CD8-positive, alpha-beta memory T cell (primary cell): ENCODE measurements around the gene STK32B. TPM values are rescaled to one million over a fixed set of nuclear protein-coding genes. Genes with fewer than 3 reads are reported as not detected.

ENCODE experiments used
- CTCF ChIA-PET: fragments of 350-600 bp; sonication (Branson Sonifier 250); formaldehyde crosslinking; loops from one replicate; lab custom pipeline; 2021; ENCODE audit warnings: antibody characterized with exemption; lab: Charles Lee
- POLR2A ChIA-PET: fragments of 350-600 bp; sonication (Branson Sonifier 250); formaldehyde crosslinking; loops from one replicate; lab custom pipeline; 2021; ENCODE audit warnings: antibody characterized with exemption; lab: Charles Lee
- DNase-seq, 5 donors: peaks; one replicate each; pipeline versions ENCODE4 v3.0.0 to v3.0.0-alpha.2; 2020 to 2022; ENCODE audit warnings: mixed read lengths in 1 of 5
- H3K27ac ChIP-seq: one replicate; pipeline ENCODE4 v1.7.0; 2013; ENCODE audit warnings: low read depth, mild to moderate bottlenecking, low read length, moderate library complexity
- H3K27me3 ChIP-seq: 2 replicates; pipeline ENCODE4 v1.7.0; 2013; ENCODE audit warnings: low read length, mild to moderate bottlenecking; ENCODE audit not compliant: insufficient read depth, poor library complexity, severe bottlenecking
- H3K36me3 ChIP-seq: 2 replicates; pipeline ENCODE4 v1.7.0; 2013; ENCODE audit warnings: mild to moderate bottlenecking, low read length, moderate library complexity; ENCODE audit not compliant: insufficient read depth
- H3K4me1 ChIP-seq: 2 replicates; pipeline ENCODE4 v1.7.0; 2013; ENCODE audit warnings: mild to moderate bottlenecking, low read length, moderate library complexity; ENCODE audit not compliant: insufficient read depth
- H3K4me3 ChIP-seq: 2 replicates; pipeline ENCODE4 v1.7.0; 2013; ENCODE audit warnings: mild to moderate bottlenecking, low read length
- H3K9me3 ChIP-seq: 2 replicates; pipeline ENCODE4 v1.7.0; 2013; ENCODE audit warnings: mild to moderate bottlenecking, low read length
- H3K27ac Mint-ChIP-seq, 8 donors: one replicate each; pipeline ENCODE4 v1.8.0; 2020 to 2021; ENCODE audit warnings: mixed read lengths in 8 of 8, mild to moderate bottlenecking in 6 of 8, inconsistent platforms in 3 of 8, moderate library complexity in 3 of 8
- H3K27me3 Mint-ChIP-seq, 2 donors: one replicate each; pipeline ENCODE4 v1.8.0; 2020 to 2021; ENCODE audit warnings: mixed read lengths in 2 of 2, mild to moderate bottlenecking in 1 of 2, moderate library complexity in 1 of 2
- H3K36me3 Mint-ChIP-seq, 3 donors: one replicate each; pipeline ENCODE4 v1.8.0; 2020 to 2021; ENCODE audit warnings: mixed read lengths in 3 of 3, inconsistent platforms in 1 of 3, mild to moderate bottlenecking in 1 of 3
- H3K4me1 Mint-ChIP-seq, 3 donors: one replicate each; pipeline ENCODE4 v1.8.0; 2020 to 2021; ENCODE audit warnings: mixed read lengths in 3 of 3, inconsistent platforms in 1 of 3, mild to moderate bottlenecking in 1 of 3
- H3K4me3 Mint-ChIP-seq, 7 donors: one replicate each; pipeline ENCODE4 v1.8.0; 2020 to 2021; ENCODE audit warnings: mixed read lengths in 7 of 7, mild to moderate bottlenecking in 6 of 7, moderate library complexity in 4 of 7, inconsistent platforms in 2 of 7
- H3K9me3 Mint-ChIP-seq, 5 donors: one replicate each; pipeline ENCODE4 v1.8.0; 2020 to 2022; ENCODE audit warnings: mixed read lengths in 5 of 5, mild to moderate bottlenecking in 3 of 5, moderate library complexity in 2 of 5, inconsistent platforms in 1 of 5
- polyA plus RNA-seq: library from polyadenylated mRNA; unstranded; fragments of 300-500 nt; fragmentation: Illumina TruSeq; gene quantifications from one replicate; pipeline ENCODE4 v1.2.3, GENCODE V29; 2021
- total RNA-seq, 2 experiments: library from RNA; stranded (reverse); gene quantifications; one replicate each; pipeline ENCODE4 v1.2.3, GENCODE V29; 2021

Gene STK32B
- total and polyA plus RNA-seq, 3 experiments from 2014 or later, result not detected

DNA sequence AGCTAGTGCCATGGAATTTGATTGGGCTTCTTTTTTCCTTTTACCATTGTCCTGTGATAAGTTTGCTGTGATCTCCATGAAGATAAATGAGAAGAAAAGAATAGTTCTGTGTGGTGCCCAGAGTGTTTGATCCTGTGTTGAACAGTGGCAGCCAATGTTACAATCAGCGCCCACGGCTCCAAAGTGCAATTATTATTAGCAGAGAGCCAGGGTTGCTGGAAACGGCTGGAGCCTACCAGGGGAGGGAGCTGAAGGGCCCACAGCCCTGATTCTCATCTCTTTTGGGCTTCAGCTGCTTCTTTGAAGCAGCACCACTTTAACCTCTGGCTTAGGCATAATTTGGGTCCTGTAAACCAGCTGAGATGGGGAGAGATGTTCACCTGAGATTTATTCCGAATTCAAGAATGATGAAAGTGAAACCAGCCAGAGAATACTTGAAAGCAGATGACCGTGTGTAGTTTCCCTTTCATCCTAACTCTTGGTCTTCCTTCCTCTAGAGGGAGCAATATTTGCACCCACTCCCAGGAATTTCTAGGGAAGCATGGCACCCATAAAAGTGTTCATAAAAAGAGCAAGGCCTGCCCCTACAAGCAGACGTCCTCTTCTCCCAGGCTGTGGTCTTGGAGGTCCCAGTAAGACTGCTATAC, 358.8 kb downstream of the STK32B start:
- no peaks in the 10 kb centered on the region for H3K36me3 ChIP-seq
- Mint-ChIP-seq H3K4me1 (no peaks in the 10 kb centered on the region), H3K4me3 (no peak overlapping the region), H3K27me3 (no peaks in the 10 kb centered on the region), H3K9me3 (peaks cover 4 to 21% (median 9%) of the 10 kb centered on the region in 5 donors), H3K27ac (no peak overlapping the region), H3K36me3 (peaks cover 0 to 6% (median 0%) of the 10 kb centered on the region in 3 donors)
- no peak for DNase-seq
- ChIA-PET POLR2A (no interaction called here), CTCF (interaction anchor here (1.0 kb wide), 1 partner anchor 10 kb away, joined by 3 read pairs; no protein-coding TSS in a partner anchor)
- no peaks in the 10 kb centered on the region for H3K9me3 ChIP-seq
- no peaks in the 10 kb centered on the region for H3K4me1 ChIP-seq
- H3K4me3 ChIP-seq, result no peak overlapping the region
- no peaks in the 10 kb centered on the region for H3K27me3 ChIP-seq
- no peak overlapping the region for H3K27ac ChIP-seq

DNA sequence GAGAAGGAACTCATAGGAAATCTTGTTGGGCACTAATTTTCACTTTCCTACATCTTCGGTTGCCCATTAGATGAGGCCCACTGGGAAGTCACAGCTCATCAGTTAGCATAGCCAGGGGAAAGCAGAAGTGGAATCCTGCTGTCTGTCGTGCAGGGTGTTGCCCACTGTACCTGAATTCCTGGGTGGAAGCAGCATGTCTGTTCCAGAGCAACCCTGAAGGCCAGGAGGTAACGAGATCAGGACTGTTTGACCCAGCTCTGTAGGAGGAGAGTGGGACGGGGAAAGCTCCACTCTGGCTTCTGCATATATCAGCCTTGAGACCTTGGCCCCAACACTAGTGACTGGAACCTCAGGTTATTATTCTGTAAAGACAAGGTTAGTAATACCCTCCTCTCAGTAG, 361.0 kb downstream of the STK32B start:
- no peak for DNase-seq
- Mint-ChIP-seq H3K4me3 (no peak overlapping the region), H3K4me1 (no peaks in the 10 kb centered on the region), H3K9me3 (peaks cover 2 to 6% (median 5%) of the 10 kb centered on the region in 5 donors), H3K27me3 (no peaks in the 10 kb centered on the region), H3K36me3 (peaks cover 0 to 1% (median 0%) of the 10 kb centered on the region in 3 donors), H3K27ac (no peak overlapping the region)
- Histone ChIP-seq H3K27ac (no peak overlapping the region), H3K9me3 (no peaks in the 10 kb centered on the region), H3K27me3 (no peaks in the 10 kb centered on the region), H3K4me1 (no peaks in the 10 kb centered on the region), H3K4me3 (no peak overlapping the region), H3K36me3 (no peaks in the 10 kb centered on the region)
- POLR2A ChIA-PET, result no interaction called here
- CTCF ChIA-PET, result no interaction called here

DNA sequence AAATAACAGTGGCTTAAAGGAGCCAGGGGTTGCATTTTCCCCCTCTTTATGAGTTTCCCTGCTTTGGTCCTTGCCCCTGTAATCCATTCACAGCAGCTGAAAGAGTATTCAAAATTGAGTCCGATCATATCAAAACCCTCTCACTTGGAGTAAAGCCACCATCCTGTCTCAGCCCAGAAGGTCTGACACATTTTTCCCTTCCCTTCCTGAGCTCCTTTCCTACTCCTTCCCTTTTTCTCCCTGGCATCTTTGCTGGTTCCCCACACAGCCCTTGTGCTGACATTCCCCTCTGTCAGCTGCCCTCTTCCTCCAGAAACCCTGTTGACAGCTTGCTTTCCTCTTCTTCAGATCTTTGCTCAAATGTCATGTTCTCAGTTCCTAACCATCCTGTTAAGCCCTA, 361.5 kb downstream of the STK32B start:
- no peaks in the 10 kb centered on the region for H3K36me3 Mint-ChIP-seq
- no peak overlapping the region for H3K27ac Mint-ChIP-seq
- Histone ChIP-seq H3K4me3 (no peak overlapping the region), H3K9me3 (no peaks in the 10 kb centered on the region), H3K4me1 (no peaks in the 10 kb centered on the region), H3K27me3 (no peaks in the 10 kb centered on the region), H3K27ac (no peak overlapping the region), H3K36me3 (no peaks in the 10 kb centered on the region)
- POLR2A ChIA-PET, result no interaction called here
- no peak overlapping the region for H3K4me3 Mint-ChIP-seq
- H3K4me1 Mint-ChIP-seq, result no peaks in the 10 kb centered on the region
- H3K9me3 Mint-ChIP-seq, result peaks cover 0 to 9% (median 3%) of the 10 kb centered on the region in 5 donors
- CTCF ChIA-PET, result no interaction called here
- no peak for DNase-seq
- no peaks in the 10 kb centered on the region for H3K27me3 Mint-ChIP-seq

DNA sequence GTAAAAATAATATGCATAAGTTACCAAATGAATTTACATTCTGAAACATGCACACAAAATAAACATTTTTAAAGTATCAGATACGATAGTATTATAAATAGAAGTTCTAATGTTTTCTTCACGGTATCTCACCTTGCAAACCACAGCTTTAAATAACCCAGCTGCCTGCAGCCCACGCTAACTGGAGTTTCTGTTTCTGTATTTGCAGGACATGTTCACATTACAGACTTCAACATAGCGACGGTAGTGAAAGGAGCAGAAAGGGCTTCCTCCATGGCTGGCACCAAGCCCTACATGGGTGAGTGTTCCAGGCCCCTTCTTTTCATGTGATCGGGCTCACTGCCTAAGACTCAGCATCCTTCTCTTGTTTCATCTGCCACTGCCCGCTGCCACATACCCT, 365.4 kb downstream of the STK32B start:
- POLR2A ChIA-PET, result no interaction called here
- Mint-ChIP-seq H3K36me3 (no peaks in the 10 kb centered on the region), H3K4me1 (no peaks in the 10 kb centered on the region)

DNA sequence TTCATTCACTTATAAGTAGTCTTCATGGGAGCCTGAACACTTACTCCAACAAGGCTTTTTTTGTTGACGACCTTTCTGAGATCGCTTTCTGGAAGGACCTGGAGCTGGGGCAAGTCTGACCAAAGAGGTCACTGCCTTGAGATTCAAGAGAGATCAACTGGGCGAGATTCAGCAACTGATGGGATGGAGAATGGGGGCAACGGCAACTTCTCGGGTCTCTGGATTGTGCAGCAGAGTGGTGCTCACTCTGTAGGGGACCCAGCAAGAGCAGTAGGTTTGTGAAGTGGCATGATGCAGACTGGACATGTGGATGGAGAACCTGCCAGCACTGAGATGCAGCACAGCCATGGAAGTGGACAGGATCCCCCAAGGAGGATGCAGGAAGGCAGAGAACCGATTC, 369.0 kb downstream of the STK32B start:
- Mint-ChIP-seq H3K36me3 (no peaks in the 10 kb centered on the region), H3K27me3 (peaks cover 2 to 7% of the 10 kb centered on the region in 2 donors), H3K9me3 (peaks cover 0 to 9% (median 7%) of the 10 kb centered on the region in 5 donors)

More for the DNA sequence above, 365.4 kb downstream of the STK32B start:
- no peaks in the 10 kb centered on the region for H3K27me3 ChIP-seq
- H3K4me1 ChIP-seq, result no peaks in the 10 kb centered on the region
- Mint-ChIP-seq H3K4me3 (no peak overlapping the region), H3K27ac (no peak overlapping the region), H3K9me3 (peaks cover 0 to 9% (median 7%) of the 10 kb centered on the region in 5 donors), H3K27me3 (peaks cover 0 to 7% of the 10 kb centered on the region in 2 donors)
- H3K9me3 ChIP-seq, result no peaks in the 10 kb centered on the region
- DNase-seq, result no peak
- H3K27ac ChIP-seq, result no peak overlapping the region
- no peak overlapping the region for H3K4me3 ChIP-seq
- CTCF ChIA-PET, result no interaction called here
- no peaks in the 10 kb centered on the region for H3K36me3 ChIP-seq

DNA sequence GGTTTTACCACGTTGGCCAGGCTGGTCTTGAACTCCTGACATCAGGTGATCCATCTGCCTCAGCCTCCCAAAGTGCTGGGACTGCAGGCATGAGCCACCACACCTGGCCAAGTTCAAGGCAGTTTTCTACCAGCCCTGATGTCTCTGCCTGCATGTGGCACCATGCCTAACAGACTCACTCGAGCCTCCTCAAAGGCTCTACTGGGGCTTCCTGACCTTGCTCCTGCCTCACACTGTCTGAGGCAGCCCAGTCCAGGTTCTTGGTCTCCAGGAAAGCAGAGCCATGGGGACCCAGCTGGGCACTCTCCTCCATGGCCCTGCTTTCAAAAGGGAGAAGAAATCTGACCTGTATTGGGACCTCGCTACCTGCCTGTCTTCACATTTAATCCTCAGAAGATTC, 370.1 kb downstream of the STK32B start:
- no peaks in the 10 kb centered on the region for H3K4me1 ChIP-seq
- Mint-ChIP-seq H3K4me1 (no peaks in the 10 kb centered on the region), H3K27me3 (peaks cover 2 to 7% of the 10 kb centered on the region in 2 donors), H3K4me3 (no peak overlapping the region), H3K27ac (no peak overlapping the region), H3K9me3 (peaks cover 0 to 9% (median 7%) of the 10 kb centered on the region in 5 donors), H3K36me3 (no peaks in the 10 kb centered on the region)
- no peaks in the 10 kb centered on the region for H3K36me3 ChIP-seq
- ChIA-PET POLR2A (no interaction called here), CTCF (no interaction called here)
- no peak overlapping the region for H3K27ac ChIP-seq
- no peak for DNase-seq
- H3K27me3 ChIP-seq, result no peaks in the 10 kb centered on the region
- no peaks in the 10 kb centered on the region for H3K9me3 ChIP-seq
- no peak overlapping the region for H3K4me3 ChIP-seq

More for the DNA sequence above, 369.0 kb downstream of the STK32B start:
- Histone ChIP-seq H3K9me3 (no peaks in the 10 kb centered on the region), H3K36me3 (no peaks in the 10 kb centered on the region), H3K27ac (no peak overlapping the region), H3K4me3 (no peak overlapping the region), H3K27me3 (no peaks in the 10 kb centered on the region), H3K4me1 (no peaks in the 10 kb centered on the region)
- no peak for DNase-seq
- Mint-ChIP-seq H3K4me1 (no peaks in the 10 kb centered on the region), H3K4me3 (no peak overlapping the region), H3K27ac (no peak overlapping the region)
- ChIA-PET POLR2A (no interaction called here), CTCF (no interaction called here)

DNA sequence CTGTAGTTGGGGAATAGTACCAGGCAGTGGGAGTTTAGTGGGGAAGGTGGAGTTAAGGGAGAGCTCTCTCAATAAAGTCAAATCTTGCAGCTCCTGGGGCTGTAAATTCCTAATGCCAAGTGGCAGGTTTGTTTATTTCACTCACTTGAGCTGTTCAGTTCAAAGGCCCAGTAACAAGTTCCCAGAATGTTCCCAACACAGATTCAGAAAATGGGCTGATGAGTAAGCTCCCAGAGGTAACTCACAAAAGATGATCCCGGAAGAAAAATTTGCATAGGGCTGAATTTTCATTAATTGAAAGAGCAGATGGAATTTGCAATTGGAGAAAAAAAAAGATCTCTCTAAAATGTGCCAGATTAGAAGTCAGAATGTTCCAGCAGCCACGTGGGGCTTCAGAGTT, 370.9 kb downstream of the STK32B start:
- CTCF ChIA-PET, result no interaction called here
- Mint-ChIP-seq H3K27me3 (peaks cover 2 to 7% of the 10 kb centered on the region in 2 donors), H3K4me3 (no peak overlapping the region), H3K9me3 (peaks cover 0 to 7% (median 4%) of the 10 kb centered on the region in 5 donors), H3K27ac (no peak overlapping the region), H3K36me3 (no peaks in the 10 kb centered on the region), H3K4me1 (no peaks in the 10 kb centered on the region)
- Histone ChIP-seq H3K9me3 (no peaks in the 10 kb centered on the region), H3K27me3 (no peaks in the 10 kb centered on the region), H3K4me3 (no peak overlapping the region), H3K36me3 (no peaks in the 10 kb centered on the region), H3K4me1 (no peaks in the 10 kb centered on the region), H3K27ac (no peak overlapping the region)
- no peak for DNase-seq
- POLR2A ChIA-PET, result no interaction called here

DNA sequence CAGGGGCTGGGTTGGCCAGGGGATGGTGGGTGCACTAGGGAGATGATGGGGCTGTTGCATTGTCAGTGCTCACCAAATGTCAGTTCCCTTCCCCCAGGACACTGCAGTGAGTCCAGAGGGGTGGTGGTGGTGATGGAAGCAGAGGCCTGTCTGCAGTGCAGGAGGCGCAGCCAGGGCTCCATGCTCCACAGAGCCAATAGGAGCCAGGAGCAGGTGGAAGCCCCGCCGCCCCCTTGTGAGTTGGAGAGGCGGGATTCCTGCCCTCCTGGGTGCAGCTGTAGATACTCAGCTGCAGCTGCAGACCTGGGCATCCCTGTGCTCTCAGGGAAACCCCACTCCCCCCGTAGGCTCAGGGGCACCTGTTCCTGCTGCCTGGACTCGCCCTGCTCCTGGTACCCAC, 372.4 kb downstream of the STK32B start:
- H3K27me3 ChIP-seq, result no peaks in the 10 kb centered on the region
- no peak overlapping the region for H3K27ac ChIP-seq
- no peak for DNase-seq
- H3K4me3 Mint-ChIP-seq, result no peak overlapping the region
- no peaks in the 10 kb centered on the region for H3K36me3 ChIP-seq
- CTCF ChIA-PET, result no interaction called here
- POLR2A ChIA-PET, result no interaction called here
- no peaks in the 10 kb centered on the region for H3K9me3 ChIP-seq
- no peaks in the 10 kb centered on the region for H3K36me3 Mint-ChIP-seq
- no peak overlapping the region for H3K4me3 ChIP-seq
- no peak overlapping the region for H3K27ac Mint-ChIP-seq
- no peaks in the 10 kb centered on the region for H3K4me1 ChIP-seq
- peaks cover 0 to 7% (median 2%) of the 10 kb centered on the region in 5 donors for H3K9me3 Mint-ChIP-seq
- no peaks in the 10 kb centered on the region for H3K4me1 Mint-ChIP-seq
- peaks cover 2 to 7% of the 10 kb centered on the region in 2 donors for H3K27me3 Mint-ChIP-seq
